Measurements from ENCODE around the gene CERS4.
A peak's percentile ranks its signal among the peaks of the same experiment; 100 is the strongest.
"Not testable (repeated sequence)": the region's sequence is repeated elsewhere in the genome, so short reads cannot be mapped to it uniquely, and the experiment has no call there.

The CERS4 gene

GRCh38 chr19:8241646-8242045 lies 32.5 kb downstream of the CERS4 start:
- H3K4me3 Mint-ChIP-seq = peak overlapping the region in 1 of 2 donors; percentile 50
- H3K27ac Mint-ChIP-seq = peak overlapping the region; percentile 86 to 94
- H3K36me3 Mint-ChIP-seq (ENCODE audit: insufficient read depth) = peaks cover 16% of the 10 kb centered on the region
- DNase-seq (no peak), ATAC-seq (replicated peaks) (no peak)
- no peaks in the 10 kb centered on the region for H3K9me3 Mint-ChIP-seq
- peaks cover 26% of the 10 kb centered on the region in 2 donors for H3K4me1 Mint-ChIP-seq (ENCODE audit: low read depth in 2 of 2)
- no peaks in the 10 kb centered on the region for H3K27me3 Mint-ChIP-seq

- H3K9me3 Mint-ChIP-seq = no peaks in the 10 kb centered on the region
- H3K27me3 Mint-ChIP-seq = no peaks in the 10 kb centered on the region
- DNase-seq (no peak), ATAC-seq (replicated peaks) (no peak)
- H3K4me3 Mint-ChIP-seq = no peak overlapping the region
- H3K36me3 Mint-ChIP-seq (ENCODE audit: insufficient read depth) = peaks cover 16% of the 10 kb centered on the region
- H3K4me1 Mint-ChIP-seq (ENCODE audit: low read depth in 2 of 2) = peaks cover 26% of the 10 kb centered on the region in 2 donors
- peak overlapping the region in 1 of 2 donors; percentile 94 for H3K27ac Mint-ChIP-seq
Observed at GRCh38 chr19:8242211-8242821, 33.1 kb downstream of the CERS4 start.

- Mint-ChIP-seq H3K9me3 (no peaks in the 10 kb centered on the region), H3K27me3 (no peaks in the 10 kb centered on the region), H3K27ac (no peak overlapping the region), H3K4me1 (ENCODE audit: low read depth in 2 of 2) (peaks cover 25 to 27% of the 10 kb centered on the region in 2 donors), H3K36me3 (ENCODE audit: insufficient read depth) (peaks cover 13% of the 10 kb centered on the region), H3K4me3 (no peak overlapping the region)
- DNase-seq (no peak), ATAC-seq (replicated peaks) (no peak)
Observed at GRCh38 chr19:8243146-8243545, 34.0 kb downstream of the CERS4 start.

- peaks cover 27 to 37% of the 10 kb centered on the region in 2 donors for H3K4me1 Mint-ChIP-seq (ENCODE audit: low read depth in 2 of 2)
- no peaks in the 10 kb centered on the region for H3K9me3 Mint-ChIP-seq
- H3K27ac Mint-ChIP-seq = no peak overlapping the region
- H3K4me3 Mint-ChIP-seq = no peak overlapping the region
- peaks cover 13% of the 10 kb centered on the region for H3K36me3 Mint-ChIP-seq (ENCODE audit: insufficient read depth)
- no peak for ATAC-seq (replicated peaks)
- DNase-seq = no peak
- H3K27me3 Mint-ChIP-seq = no peaks in the 10 kb centered on the region
Observed at GRCh38 chr19:8244442-8244841, 35.3 kb downstream of the CERS4 start.

- peaks cover 14 to 25% of the 10 kb centered on the region in 2 donors for H3K4me1 Mint-ChIP-seq (ENCODE audit: low read depth in 2 of 2)
- DNase-seq (no peak), ATAC-seq (replicated peaks) (no peak)
- H3K9me3 Mint-ChIP-seq = no peaks in the 10 kb centered on the region
- peaks cover 5% of the 10 kb centered on the region for H3K36me3 Mint-ChIP-seq (ENCODE audit: insufficient read depth)
- no peaks in the 10 kb centered on the region for H3K27me3 Mint-ChIP-seq
- no peak overlapping the region for H3K27ac Mint-ChIP-seq
- H3K4me3 Mint-ChIP-seq = no peak overlapping the region
Observed at GRCh38 chr19:8245869-8246835, 37.0 kb downstream of the CERS4 start.

- H3K4me3 Mint-ChIP-seq; H3K36me3 Mint-ChIP-seq (ENCODE audit: insufficient read depth); H3K9me3 Mint-ChIP-seq; H3K27me3 Mint-ChIP-seq; ATAC-seq (replicated peaks); DNase-seq: not testable (repeated sequence)
- peak overlapping the region in 1 of 2 donors; percentile 67 for H3K27ac Mint-ChIP-seq
- H3K4me1 Mint-ChIP-seq (ENCODE audit: low read depth in 2 of 2) = peaks cover 9 to 17% of the 10 kb centered on the region in 2 donors
Observed at GRCh38 chr19:8247129-8247890, 38.1 kb downstream of the CERS4 start.

GRCh38 chr19:8248348-8249328 lies 39.5 kb downstream of the CERS4 start:
- Mint-ChIP-seq H3K9me3 (no peaks in the 10 kb centered on the region), H3K4me1 (ENCODE audit: low read depth in 2 of 2) (peaks cover 7 to 18% of the 10 kb centered on the region in 2 donors), H3K27me3 (no peaks in the 10 kb centered on the region), H3K36me3 (ENCODE audit: insufficient read depth) (no peaks in the 10 kb centered on the region), H3K27ac (peak overlapping the region; percentile 2 to 11), H3K4me3 (no peak overlapping the region)
- no peak for DNase-seq
- no peak for ATAC-seq (replicated peaks)

GRCh38 chr19:8250596-8250995 lies 41.4 kb downstream of the CERS4 start:
- H3K36me3 Mint-ChIP-seq (ENCODE audit: insufficient read depth) = peaks cover 4% of the 10 kb centered on the region
- ATAC-seq (replicated peaks) = no peak
- peak overlapping the region in 1 of 2 donors; percentile 15 for H3K27ac Mint-ChIP-seq
- peaks cover 5 to 15% of the 10 kb centered on the region in 2 donors for H3K4me1 Mint-ChIP-seq (ENCODE audit: low read depth in 2 of 2)
- H3K27me3 Mint-ChIP-seq = no peaks in the 10 kb centered on the region
- H3K4me3 Mint-ChIP-seq = no peak overlapping the region
- no peaks in the 10 kb centered on the region for H3K9me3 Mint-ChIP-seq
- no peak for DNase-seq

- Mint-ChIP-seq H3K4me1 (ENCODE audit: low read depth in 2 of 2) (peaks cover 5 to 15% of the 10 kb centered on the region in 2 donors), H3K27me3 (no peaks in the 10 kb centered on the region), H3K27ac (peak overlapping the region in 1 of 2 donors; percentile 17), H3K36me3 (ENCODE audit: insufficient read depth) (peaks cover 4% of the 10 kb centered on the region), H3K4me3 (no peak overlapping the region), H3K9me3 (no peaks in the 10 kb centered on the region)
- ATAC-seq (replicated peaks) = no peak
- no peak for DNase-seq
Observed at GRCh38 chr19:8251025-8251472, 41.9 kb downstream of the CERS4 start.

GRCh38 chr19:8252922-8253589 lies 43.9 kb downstream of the CERS4 start:
- Mint-ChIP-seq H3K9me3 (no peaks in the 10 kb centered on the region), H3K27ac (no peak overlapping the region), H3K36me3 (ENCODE audit: insufficient read depth) (peaks cover 9% of the 10 kb centered on the region), H3K27me3 (no peaks in the 10 kb centered on the region), H3K4me3 (no peak overlapping the region), H3K4me1 (ENCODE audit: low read depth in 2 of 2) (peaks cover 6 to 15% of the 10 kb centered on the region in 2 donors)
- peak; percentile 97 for ATAC-seq (replicated peaks)
- DNase-seq = peak; percentile 82 to 87 (median 85)

GRCh38 chr19:8253678-8254077 lies 44.5 kb downstream of the CERS4 start:
- H3K9me3 Mint-ChIP-seq = no peaks in the 10 kb centered on the region
- H3K27ac Mint-ChIP-seq = no peak overlapping the region

More at GRCh38 chr19:8253678-8254077, 44.5 kb downstream of the CERS4 start:
- Mint-ChIP-seq H3K4me3 (no peak overlapping the region), H3K36me3 (ENCODE audit: insufficient read depth) (peaks cover 9% of the 10 kb centered on the region), H3K4me1 (ENCODE audit: low read depth in 2 of 2) (peaks cover 3 to 10% of the 10 kb centered on the region in 2 donors), H3K27me3 (no peaks in the 10 kb centered on the region)
- ATAC-seq (replicated peaks) (no peak), DNase-seq (no peak)
